ENCODE data around the gene SH2D4B. TPM values are rescaled to one million over a fixed set of nuclear protein-coding genes. Genes with fewer than 3 reads are reported as not detected.
A peak's percentile ranks its signal among the peaks of the same experiment; 100 is the strongest.

SH2D4B gene
- total RNA-seq, 4 donors from 2014 or later: 0.13 TPM; not detected in 3

- H3K4me1 ChIP-seq: peaks cover 84 to 100% (median 96%) of the 10 kb centered on the region in 3 donors
- DNase-seq: no peak
- H3K9me3 ChIP-seq: no peaks in the 10 kb centered on the region
- H3K27ac ChIP-seq: peak overlapping the region; percentile 83 to 94 (median 90)
- H3K27me3 ChIP-seq: no peaks in the 10 kb centered on the region
- H3K4me3 ChIP-seq: no peak overlapping the region
- intact Hi-C loops (cut with DNase I): loop anchor here (5.0 to 10.0 kb wide), 2 partner anchors 50 to 117 kb away; partner anchors contain the start of gene TSPAN14
- H3K36me3 ChIP-seq: peaks cover 0 to 7% (median 4%) of the 10 kb centered on the region in 3 donors
- TF ChIP-seq POLR2A (IDR thresholded peaks at IDR 0.05) (no peak), CTCF (IDR thresholded peaks at IDR 0.05) (no peak)
- WGBS, 2 donors: 74 to 82% methylated on average over 10 of the region's 13 CpGs
These were observed 35.7 kb upstream of the SH2D4B start for GRCh38 chr10:80501913-80502521.

GRCh38 chr10:80502621-80503583 lies 34.8 kb upstream of the SH2D4B start:
- Histone ChIP-seq H3K4me1 (peaks cover 80 to 98% (median 87%) of the 10 kb centered on the region in 3 donors), H3K36me3 (peaks cover 0 to 15% (median 10%) of the 10 kb centered on the region in 3 donors), H3K9me3 (no peaks in the 10 kb centered on the region), H3K4me3 (no peak overlapping the region), H3K27ac (peak overlapping the region; percentile 83 to 94 (median 90)), H3K27me3 (no peaks in the 10 kb centered on the region)
- DNase-seq: no peak
- intact Hi-C loops (cut with DNase I): loop anchor here (5.0 to 10.0 kb wide), 2 partner anchors 51 to 118 kb away; partner anchors contain the start of gene TSPAN14
- WGBS, 2 donors: 68 to 71% methylated on average over 13 of the region's 13 CpGs
- TF ChIP-seq CTCF (IDR thresholded peaks at IDR 0.05): no peak
- no peak for TF ChIP-seq POLR2A (IDR thresholded peaks at IDR 0.05)

GRCh38 chr10:80503584-80504157 lies 34.0 kb upstream of the SH2D4B start:
- no peak for TF ChIP-seq CTCF (IDR thresholded peaks at IDR 0.05)
- no peak for TF ChIP-seq POLR2A (IDR thresholded peaks at IDR 0.05)
- H3K36me3 ChIP-seq: peaks cover 0 to 22% (median 15%) of the 10 kb centered on the region in 3 donors
- H3K27me3 ChIP-seq: no peaks in the 10 kb centered on the region
- peaks cover 72 to 95% (median 80%) of the 10 kb centered on the region in 3 donors for H3K4me1 ChIP-seq
- H3K4me3 ChIP-seq: no peak overlapping the region
- DNase-seq: no peak
- H3K27ac ChIP-seq: peak overlapping the region; percentile 83 to 94 (median 90)
- WGBS, 2 donors: 61 to 62% methylated on average over 5 to 6 of the region's 7 CpGs
- intact Hi-C loops (cut with DNase I): loop anchor here (5.0 to 10.0 kb wide), 2 partner anchors 51 to 119 kb away; partner anchors contain the start of gene TSPAN14
- no peaks in the 10 kb centered on the region for H3K9me3 ChIP-seq

GRCh38 chr10:80504158-80504811 lies 33.4 kb upstream of the SH2D4B start:
- no peak for DNase-seq
- intact Hi-C loops (cut with DNase I): loop anchor here (5.0 to 10.0 kb wide), 2 partner anchors 52 to 119 kb away; partner anchors contain the start of gene TSPAN14

More at GRCh38 chr10:80504158-80504811, 33.4 kb upstream of the SH2D4B start:
- Histone ChIP-seq H3K4me1 (peaks cover 72 to 95% (median 77%) of the 10 kb centered on the region in 3 donors), H3K27ac (peak overlapping the region; percentile 83 to 94 (median 90)), H3K9me3 (no peaks in the 10 kb centered on the region), H3K4me3 (peak overlapping the region in 1 of 4 donors; percentile 4), H3K27me3 (no peaks in the 10 kb centered on the region), H3K36me3 (peaks cover 0 to 28% (median 20%) of the 10 kb centered on the region in 3 donors)
- no peak for TF ChIP-seq POLR2A (IDR thresholded peaks at IDR 0.05)
- no peak for TF ChIP-seq CTCF (IDR thresholded peaks at IDR 0.05)
- 50 to 67% methylated on average over 5 to 7 of the region's 7 CpGs for WGBS, 2 donors

All from esophagus squamous epithelium (tissue), 5 donors.